Gastrocnemius medialis (tissue), 4 donors: ENCODE measurements around the gene SCARB1.

ENCODE experiments used
- CTCF ChIP-seq, 5 experiments: fragments of 450-650 bp in 3 of 5; fragments of 200-600 bp in 2 of 5; sonication (generic) in 2 of 5; IDR thresholded peaks in 4 of 5; conservative IDR thresholded peaks in 1 of 5; 1 replicate in 4 of 5; 2 replicates in 1 of 5; pipeline ENCODE4 v1.5.1; 2016 to 2019; ENCODE audit warnings: antibody characterized with exemption in 5 of 5, mild to moderate bottlenecking in 3 of 5, moderate library complexity in 3 of 5
- POLR2A ChIP-seq, 2 donors: fragments of 450-650 bp; IDR thresholded peaks; one replicate each; pipeline ENCODE4 v1.6.1; 2017; ENCODE audit warnings: antibody characterized with exemption in 2 of 2, mild to moderate bottlenecking in 2 of 2, moderate library complexity in 2 of 2

DNA sequence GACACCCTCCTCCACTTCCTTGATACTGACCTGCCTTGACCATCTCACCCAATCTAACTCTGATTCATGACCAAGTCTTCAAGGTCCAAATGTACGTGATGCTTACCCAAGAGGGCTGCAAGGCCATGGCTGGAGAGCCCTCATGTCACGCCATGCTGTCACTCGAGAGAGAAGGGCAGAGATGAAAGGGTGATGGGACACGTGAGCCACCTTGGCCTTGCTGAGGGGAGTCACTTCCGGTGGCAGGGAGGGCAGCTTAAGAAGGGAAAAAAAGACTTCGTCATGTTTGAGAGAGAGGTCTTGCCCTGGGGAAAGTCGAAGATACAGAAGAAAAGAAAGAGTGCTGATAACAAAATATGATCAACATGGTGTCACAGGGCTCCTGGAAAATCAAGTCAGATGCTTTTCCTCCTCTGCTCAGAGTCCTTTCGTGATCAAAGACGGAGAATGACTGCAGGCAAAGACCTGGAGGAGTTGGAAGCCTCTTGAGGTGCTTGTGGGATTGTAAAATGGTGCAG lies 3.3 kb upstream of the SCARB1 start:
- TF ChIP-seq POLR2A (IDR thresholded peaks at IDR 0.05) (no peak), CTCF (IDR thresholded peaks at IDR 0.05 in 4 of 5, conservative IDR thresholded peaks at IDR 0.05 in 1 of 5) (no peak)
